Vagina (tissue), 2 donors: ENCODE measurements around the gene PNMA5. TPM values are rescaled to one million over a fixed set of nuclear protein-coding genes. Genes with fewer than 3 reads are reported as not detected.
"Not testable (repeated sequence)": the region's sequence is repeated elsewhere in the genome, so short reads cannot be mapped to it uniquely, and the experiment has no call there.

Experiments
- DNase-seq, 2 donors: peaks; one replicate each; pipeline ENCODE4 v3.0.0-alpha.2; 2017; ENCODE audit errors: extremely low spot score in 2 of 2
- H3K27ac ChIP-seq: fragments of 200-600 bp; sonication (generic); one replicate; pipeline ENCODE4 v1.5.1; 2019
- H3K27me3 ChIP-seq: fragments of 200-600 bp; sonication (generic); one replicate; pipeline ENCODE4 v1.5.1; 2019
- H3K36me3 ChIP-seq, 2 donors: fragments of 200-600 bp; sonication (generic); one replicate each; pipeline ENCODE4 v1.5.1; 2017 to 2019
- H3K4me1 ChIP-seq: fragments of 200-600 bp; sonication (generic); one replicate; pipeline ENCODE4 v1.5.1; 2019
- H3K4me3 ChIP-seq, 2 donors: fragments of 200-600 bp; sonication (generic); 1 replicate in 1 of 2; 2 replicates in 1 of 2; pipeline ENCODE4 v1.5.1; 2016 to 2019
- H3K9me3 ChIP-seq: fragments of 200-600 bp; sonication (generic); one replicate; pipeline ENCODE4 v1.5.1; 2019
- CTCF ChIP-seq, 3 experiments: fragments of 450-650 bp in 2 of 3; fragments of 200-600 bp in 1 of 3; sonication (generic) in 1 of 3; IDR thresholded peaks; one replicate each; pipeline ENCODE4 v1.5.1; 2017 to 2019; ENCODE audit warnings: antibody characterized with exemption in 3 of 3, mild to moderate bottlenecking in 2 of 3, moderate library complexity in 2 of 3
- POLR2A ChIP-seq, 2 donors: fragments of 450-650 bp; IDR thresholded peaks; one replicate each; pipeline ENCODE4 v1.6.1; 2017; ENCODE audit warnings: antibody characterized with exemption in 2 of 2, mild to moderate bottlenecking in 2 of 2, moderate library complexity in 2 of 2
- POLR2AphosphoS5 ChIP-seq, 2 donors: sonication (generic); formaldehyde crosslinking; IDR thresholded peaks; one replicate each; pipeline ENCODE4 v1.9.0; 2017; ENCODE audit warnings: antibody characterized with exemption in 2 of 2, mild to moderate bottlenecking in 2 of 2, low read depth in 1 of 2; ENCODE audit not compliant: insufficient read depth in 1 of 2
- intact Hi-C: fragments of 100-400 bp; cut with DNase I; formaldehyde crosslinking; loops from one replicate; pipeline ENCODE4 v1.15.1; 2023
- total RNA-seq: library from RNA; depleted of rRNA; stranded (reverse); fragments of >200 nt; gene quantifications from one replicate; pipeline ENCODE4 v1.2.3, GENCODE V29; 2016

Gene PNMA5
- total RNA-seq, 1 donor from 2014 or later: not detected

GRCh38 chrX:152992115-152992514 lies 1.8 kb downstream of the PNMA5 start:
- Histone ChIP-seq H3K4me1 (no peaks in the 10 kb centered on the region), H3K4me3 (no peak overlapping the region), H3K9me3 (no peaks in the 10 kb centered on the region), H3K36me3 (no peaks in the 10 kb centered on the region), H3K27me3 (no peaks in the 10 kb centered on the region), H3K27ac (no peak overlapping the region)
- no peak for DNase-seq
- TF ChIP-seq CTCF (IDR thresholded peaks at IDR 0.05) (no peak), POLR2A (IDR thresholded peaks at IDR 0.05) (no peak), POLR2AphosphoS5 (IDR thresholded peaks at IDR 0.05; ENCODE audit: insufficient read depth in 1 of 2, low read depth in 1 of 2) (no peak)
- intact Hi-C loops: no loop called here

GRCh38 chrX:152991123-152991522 lies 2.8 kb downstream of the PNMA5 start:
- DNase-seq: no peak
- TF ChIP-seq POLR2AphosphoS5 (IDR thresholded peaks at IDR 0.05; ENCODE audit: insufficient read depth in 1 of 2, low read depth in 1 of 2) (no peak), POLR2A (IDR thresholded peaks at IDR 0.05) (no peak), CTCF (IDR thresholded peaks at IDR 0.05) (no peak)
- Histone ChIP-seq H3K4me3 (no peak overlapping the region), H3K36me3 (no peaks in the 10 kb centered on the region), H3K4me1 (no peaks in the 10 kb centered on the region), H3K27me3 (no peaks in the 10 kb centered on the region), H3K27ac (no peak overlapping the region), H3K9me3 (no peaks in the 10 kb centered on the region)
- intact Hi-C loops: no loop called here

GRCh38 chrX:152989292-152989658 lies 4.6 kb downstream of the PNMA5 start:
- Histone ChIP-seq H3K27ac (no peak overlapping the region), H3K36me3 (no peaks in the 10 kb centered on the region), H3K27me3 (no peaks in the 10 kb centered on the region), H3K9me3 (no peaks in the 10 kb centered on the region), H3K4me1 (no peaks in the 10 kb centered on the region), H3K4me3 (no peak overlapping the region)
- intact Hi-C loops: no loop called here
- DNase-seq: no peak
- no peak for TF ChIP-seq CTCF (IDR thresholded peaks at IDR 0.05)
- TF ChIP-seq POLR2A (IDR thresholded peaks at IDR 0.05): no peak
- TF ChIP-seq POLR2AphosphoS5 (IDR thresholded peaks at IDR 0.05; ENCODE audit: insufficient read depth in 1 of 2, low read depth in 1 of 2): no peak

DNA sequence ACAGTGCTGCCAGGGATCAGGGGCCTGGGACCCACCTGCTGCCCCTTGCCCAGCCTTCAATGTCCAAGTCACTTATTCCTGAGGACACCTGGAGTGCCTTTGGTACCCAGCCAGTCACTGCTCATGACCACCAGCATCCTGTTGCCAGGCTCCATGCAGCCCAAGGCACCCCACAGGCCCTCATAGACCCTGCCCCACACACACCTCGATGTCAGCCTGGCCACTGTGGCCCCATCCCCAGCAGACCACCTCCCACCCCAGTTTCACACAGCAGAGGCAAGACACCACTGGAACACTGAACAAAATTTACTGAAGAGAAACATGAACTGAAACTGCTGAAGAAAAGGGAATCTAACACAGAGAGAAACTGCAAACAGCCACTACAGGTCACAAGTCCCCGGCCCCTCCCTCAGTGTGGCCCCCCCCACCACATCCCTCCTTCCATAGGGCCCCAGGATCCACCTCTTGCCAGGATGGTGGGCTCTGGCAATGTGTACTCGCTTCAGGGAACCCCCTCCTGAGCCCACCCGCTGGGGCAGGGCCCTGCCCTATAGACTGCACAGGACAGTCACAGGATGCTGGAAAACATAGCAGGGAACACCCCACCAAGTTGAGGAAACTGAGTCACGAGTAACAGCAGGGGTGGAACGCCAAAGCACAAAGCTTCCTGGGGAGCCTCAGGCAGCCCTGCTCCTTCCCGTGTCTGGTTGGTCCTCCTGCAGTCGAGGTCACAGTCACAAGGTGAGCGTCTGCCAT lies 5.2 kb downstream of the PNMA5 start:
- Histone ChIP-seq H3K36me3 (no peaks in the 10 kb centered on the region), H3K27ac (no peak overlapping the region), H3K9me3 (no peaks in the 10 kb centered on the region), H3K4me3 (no peak overlapping the region), H3K27me3 (no peaks in the 10 kb centered on the region), H3K4me1 (no peaks in the 10 kb centered on the region)
- no peak for TF ChIP-seq POLR2AphosphoS5 (IDR thresholded peaks at IDR 0.05; ENCODE audit: insufficient read depth in 1 of 2, low read depth in 1 of 2)
- no peak for TF ChIP-seq POLR2A (IDR thresholded peaks at IDR 0.05)
- no peak for TF ChIP-seq CTCF (IDR thresholded peaks at IDR 0.05)
- intact Hi-C loops: no loop called here
- DNase-seq: no peak

DNA sequence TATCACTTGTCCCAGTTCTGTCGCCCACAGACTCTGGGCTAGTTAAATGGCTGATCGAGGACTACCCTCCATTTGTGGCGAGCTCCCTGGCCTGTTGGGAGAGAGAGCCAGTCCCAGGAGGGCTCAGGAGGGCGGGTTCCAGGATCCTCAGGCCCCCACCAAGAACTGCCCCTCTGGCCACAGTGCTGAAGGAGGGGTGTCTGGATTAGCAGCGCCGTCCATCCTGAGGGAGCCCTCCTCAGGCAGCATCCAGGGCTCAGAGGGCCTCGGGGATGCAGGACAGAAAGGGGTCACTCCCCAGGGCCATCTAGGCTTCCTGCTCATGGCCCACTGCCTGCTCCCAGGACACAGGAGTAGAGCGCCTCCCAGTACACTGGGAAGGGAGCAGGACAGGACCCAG lies 6.1 kb downstream of the PNMA5 start:
- no peak overlapping the region for H3K27ac ChIP-seq
- no peaks in the 10 kb centered on the region for H3K27me3 ChIP-seq
- intact Hi-C loops: no loop called here
- TF ChIP-seq POLR2A (IDR thresholded peaks at IDR 0.05): no peak
- no peak for TF ChIP-seq POLR2AphosphoS5 (IDR thresholded peaks at IDR 0.05; ENCODE audit: insufficient read depth in 1 of 2, low read depth in 1 of 2)
- no peak for TF ChIP-seq CTCF (IDR thresholded peaks at IDR 0.05)
- no peaks in the 10 kb centered on the region for H3K9me3 ChIP-seq
- no peak for DNase-seq
- no peaks in the 10 kb centered on the region for H3K4me1 ChIP-seq
- no peaks in the 10 kb centered on the region for H3K36me3 ChIP-seq
- no peak overlapping the region for H3K4me3 ChIP-seq

- H3K27ac ChIP-seq, intact Hi-C loops, DNase-seq, H3K9me3 ChIP-seq, H3K27me3 ChIP-seq, H3K4me3 ChIP-seq, H3K36me3 ChIP-seq, H3K4me1 ChIP-seq: not testable (repeated sequence)
Measured at GRCh38 chrX:152987156-152987555, 6.8 kb downstream of the PNMA5 start.

DNA sequence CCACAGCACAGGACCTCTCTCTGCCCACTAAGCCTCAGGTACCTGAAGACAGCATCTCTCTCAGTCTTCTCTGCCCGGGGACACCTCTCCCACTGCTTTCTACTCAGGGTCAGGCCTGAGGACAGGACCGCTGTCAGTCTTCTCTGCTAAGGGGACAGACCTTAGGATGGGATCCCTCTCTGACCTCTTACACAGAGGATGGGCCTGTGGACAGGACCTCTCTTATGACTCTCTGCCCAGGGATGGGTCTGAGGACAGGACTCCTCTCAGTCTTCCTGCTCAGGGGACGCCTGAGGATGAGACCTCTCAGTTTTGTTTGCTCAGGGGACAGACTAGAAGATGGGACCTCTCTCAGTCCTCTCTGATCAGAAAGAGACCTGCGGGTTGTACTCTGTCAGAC lies 8.5 kb downstream of the PNMA5 start:
- DNase-seq, H3K9me3 ChIP-seq, H3K36me3 ChIP-seq, H3K27me3 ChIP-seq, H3K4me3 ChIP-seq, H3K27ac ChIP-seq, intact Hi-C loops, H3K4me1 ChIP-seq: not testable (repeated sequence)
